HepG2 (cell line): ENCODE measurements around the gene FLAD1. TPM values are rescaled to one million over a fixed set of nuclear protein-coding genes. Genes with fewer than 3 reads are reported as not detected.
A peak's percentile ranks its signal among the peaks of the same experiment; 100 is the strongest.

ENCODE experiments used
- CREM ChIP-seq, 2 experiments: sonication (generic) in 1 of 2; formaldehyde crosslinking in 1 of 2; IDR thresholded peaks; 2 replicates each; pipeline versions ENCODE4 v1.4.0 to v1.6.1; 2016 to 2020; ENCODE audit warnings: antibody characterized with exemption in 1 of 2, mild to moderate bottlenecking in 1 of 2, missing genetic modification reagents in 1 of 2
- DBP ChIP-seq: sonication (generic); formaldehyde crosslinking; IDR thresholded peaks from 2 replicates; pipeline ENCODE4 v1.4.0; 2020; ENCODE audit warnings: missing genetic modification reagents; ENCODE audit errors: not compliant biosample characterization
- DMTF1 ChIP-seq: sonication (generic); formaldehyde crosslinking; IDR thresholded peaks from 2 replicates; pipeline ENCODE4 v1.4.0; 2020; ENCODE audit warnings: mild to moderate bottlenecking, missing genetic modification reagents
- HOXA5 ChIP-seq: sonication (generic); formaldehyde crosslinking; IDR thresholded peaks from 2 replicates; pipeline ENCODE4 v1.4.0; 2020; ENCODE audit warnings: missing genetic modification reagents
- JUNB ChIP-seq: sonication (generic); formaldehyde crosslinking; IDR thresholded peaks from 2 replicates; pipeline ENCODE4 v1.8.0; 2022; ENCODE audit warnings: missing genetic modification reagents, mild to moderate bottlenecking, borderline replicate concordance
- KLF6 ChIP-seq: IDR thresholded peaks from 2 replicates; pipeline ENCODE4 v1.8.0; 2016; ENCODE audit warnings: missing biosample characterization, missing genetic modification reagents
- NFAT5 ChIP-seq: sonication (generic); formaldehyde crosslinking; IDR thresholded peaks from 2 replicates; pipeline ENCODE4 v1.4.0; 2020; ENCODE audit warnings: missing genetic modification reagents
- SP5 ChIP-seq: IDR thresholded peaks from 2 replicates; pipeline ENCODE4 v1.6.1; 2016; ENCODE audit warnings: low read depth, borderline replicate concordance
- WIZ ChIP-seq: sonication (generic); formaldehyde crosslinking; IDR thresholded peaks from 2 replicates; pipeline ENCODE4 v1.5.1; 2020; ENCODE audit warnings: mild to moderate bottlenecking, missing genetic modification reagents
- ZC3H4 ChIP-seq: sonication (generic); formaldehyde crosslinking; IDR thresholded peaks from 2 replicates; pipeline ENCODE4 v1.4.0; 2020; ENCODE audit warnings: missing genetic modification reagents, borderline replicate concordance
- ZNF160 ChIP-seq: sonication (generic); formaldehyde crosslinking; IDR thresholded peaks from 2 replicates; pipeline ENCODE4 v1.8.0; 2022; ENCODE audit warnings: mild to moderate bottlenecking, inconsistent platforms, missing genetic modification reagents
- ZNF674 ChIP-seq: sonication (generic); formaldehyde crosslinking; IDR thresholded peaks from 2 replicates; pipeline ENCODE4 v1.5.0; 2020; ENCODE audit warnings: low read depth, mild to moderate bottlenecking, missing genetic modification reagents
- ZNF687 ChIP-seq: sonication (generic); formaldehyde crosslinking; IDR thresholded peaks from 2 replicates; pipeline ENCODE4 v1.5.1; 2020; ENCODE audit warnings: mild to moderate bottlenecking, missing genetic modification reagents, moderate library complexity
- ZNF784 ChIP-seq: sonication (generic); formaldehyde crosslinking; IDR thresholded peaks from 2 replicates; pipeline ENCODE4 v1.5.1; 2020; ENCODE audit warnings: missing genetic modification reagents, mild to moderate bottlenecking, borderline replicate concordance
- ZSCAN12 ChIP-seq: sonication (generic); formaldehyde crosslinking; IDR thresholded peaks from 2 replicates; pipeline ENCODE4 v1.9.0; 2021; ENCODE audit warnings: mild to moderate bottlenecking, missing genetic modification reagents
- polyA plus RNA-seq, 8 experiments: library from polyadenylated mRNA; depleted of rRNA in 3 of 8; stranded (reverse) in 7 of 8; unstranded in 1 of 8; fragments of >200 nt; fragmentation: Illumina TruSeq in 4 of 8; extraction: Trizol in 4 of 8; gene quantifications; 2 replicates each; pipeline versions ENCODE4 v1.2.1 to v1.2.3, GENCODE V29; 2011 to 2016; ENCODE audit warnings: low read depth in 4 of 8, missing spikeins in 1 of 8, mixed read lengths in 1 of 8; ENCODE audit not compliant: insufficient read depth in 1 of 8
- total RNA-seq, 5 experiments: library from RNA; depleted of rRNA; stranded (reverse); fragments of >200 nt; fragmentation: Illumina TruSeq; extraction: Trizol; gene quantifications; 2 replicates each; pipeline ENCODE4 v1.2.3, GENCODE V29; 2016; ENCODE audit warnings: low read depth in 1 of 5

The FLAD1 gene
- total and polyA plus RNA-seq, 2 of the 13 experiments (the other 11 are each of a cell fraction or from before 2014, with no cell fraction given), result 25.9 to 32.8 TPM

- TF ChIP-seq ZNF687 (CRISPR knock-in tag) (peak; percentile 76), HOXA5 (peak; percentile 34; the same call in 1 of the 2 replicates), CREM (IDR thresholded peaks at IDR 0.05) (peak; percentile 80), CREM (CRISPR knock-in tag; IDR thresholded peaks at IDR 0.05) (no peak), DMTF1 (CRISPR knock-in tag) (no peak), ZSCAN12 (CRISPR knock-in tag) (no peak), SP5 (CRISPR knock-in tag) (peak; percentile 46; the same call in 1 of the 2 replicates), NFAT5 (CRISPR knock-in tag) (no peak), ZC3H4 (no peak), ZNF160 (CRISPR knock-in tag) (no peak), ZNF674 (CRISPR knock-in tag) (no peak), KLF6 (CRISPR knock-in tag) (peak; percentile 19; the same call in 1 of the 2 replicates), DBP (CRISPR knock-in tag) (no peak), JUNB (CRISPR knock-in tag) (no peak), ZNF784 (no peak), WIZ (CRISPR knock-in tag) (no peak)
Measured at GRCh38 chr1:154982897-154983648, at the start of gene FLAD1 (continued).
